Testis (tissue), 2 donors: Measurements from ENCODE around the gene PPBP.

ENCODE experiments used
- CTCF ChIP-seq, 3 experiments: fragments of 450-650 bp in 2 of 3; fragments of 200-600 bp in 1 of 3; sonication (generic) in 1 of 3; IDR thresholded peaks; one replicate each; pipeline ENCODE4 v1.5.1; 2016 to 2019; ENCODE audit warnings: antibody characterized with exemption in 3 of 3, mild to moderate bottlenecking in 2 of 3, moderate library complexity in 1 of 3
- POLR2A ChIP-seq: fragments of 450-650 bp; IDR thresholded peaks from one replicate; pipeline ENCODE4 v1.6.1; 2017; ENCODE audit warnings: antibody characterized with exemption, mild to moderate bottlenecking, moderate library complexity

- TF ChIP-seq POLR2A, result no peak
- no peak for TF ChIP-seq CTCF (IDR thresholded peaks at IDR 0.05)
Observed at GRCh38 chr4:74013264-74013663, 25.3 kb upstream of the PPBP start.
